Breast epithelium (tissue), 4 donors: ENCODE measurements around the gene AFF3. TPM values are rescaled to one million over a fixed set of nuclear protein-coding genes. Genes with fewer than 3 reads are reported as not detected.

Experiments
- DNase-seq, 2 donors: peaks; one replicate each; pipeline ENCODE4 v3.0.0-alpha.2; 2019; ENCODE audit warnings: low spot score in 2 of 2
- H3K27ac ChIP-seq, 2 donors: fragments of 200-600 bp; sonication (generic) in 1 of 2; one replicate each; pipeline ENCODE4 v1.5.1; 2016 to 2019; ENCODE audit warnings: mild to moderate bottlenecking in 1 of 2
- H3K27me3 ChIP-seq, 2 donors: fragments of 200-600 bp; sonication (generic) in 1 of 2; one replicate each; pipeline versions ENCODE4 v1.5.1 to v1.6.0; 2017 to 2019; ENCODE audit warnings: control low read depth in 1 of 2, mild to moderate bottlenecking in 1 of 2
- H3K36me3 ChIP-seq: fragments of 200-600 bp; one replicate; pipeline ENCODE4 v1.5.1; 2019
- H3K4me1 ChIP-seq, 2 donors: fragments of 200-600 bp; sonication (generic); one replicate each; pipeline ENCODE4 v1.5.1; 2016 to 2019; ENCODE audit warnings: control low read depth in 1 of 2
- H3K4me3 ChIP-seq, 3 donors: fragments of 200-600 bp; sonication (generic); 1 replicate in 2 of 3; 2 replicates in 1 of 3; pipeline ENCODE4 v1.5.1; 2016 to 2019; ENCODE audit warnings: mild to moderate bottlenecking in 3 of 3, moderate library complexity in 2 of 3
- H3K9me3 ChIP-seq, 2 donors: fragments of 200-600 bp; sonication (generic) in 1 of 2; one replicate each; pipeline ENCODE4 v1.5.1; 2016 to 2019; ENCODE audit warnings: control low read depth in 1 of 2
- CTCF ChIP-seq, 3 donors: fragments of 450-650 bp; IDR thresholded peaks; one replicate each; pipeline ENCODE4 v1.5.1; 2016 to 2017; ENCODE audit warnings: antibody characterized with exemption in 3 of 3, mild to moderate bottlenecking in 3 of 3, moderate library complexity in 3 of 3
- POLR2A ChIP-seq: fragments of 450-650 bp; IDR thresholded peaks from one replicate; pipeline ENCODE4 v1.6.1; 2016; ENCODE audit warnings: antibody characterized with exemption, mild to moderate bottlenecking, moderate library complexity
- POLR2AphosphoS5 ChIP-seq, 3 donors: sonication (generic); formaldehyde crosslinking; IDR thresholded peaks; one replicate each; pipeline ENCODE4 v1.6.1; 2017; ENCODE audit warnings: antibody characterized with exemption in 3 of 3
- intact Hi-C: fragments of 100-400 bp; cut with DNase I; formaldehyde crosslinking; loops from one replicate; pipeline ENCODE4 v1.15.1; 2023; ENCODE audit warnings: low total_unique reads
- total RNA-seq, 3 donors: library from RNA; depleted of rRNA; stranded (reverse); fragments of >200 nt; gene quantifications; one replicate each; pipeline ENCODE4 v1.1.0, GENCODE V29; 2016

Gene AFF3
- total RNA-seq, 3 donors from 2014 or later, result 8.2 to 116 (median 63.6) TPM

GRCh38 chr2:99695130-99695943, 447.1 kb downstream of the AFF3 start:
- intact Hi-C loops, result no loop called here
- Histone ChIP-seq H3K4me3 (no peak overlapping the region), H3K27ac (no peak overlapping the region), H3K4me1 (no peaks in the 10 kb centered on the region), H3K27me3 (no peaks in the 10 kb centered on the region), H3K36me3 (no peaks in the 10 kb centered on the region), H3K9me3 (no peaks in the 10 kb centered on the region)
- DNase-seq, result no peak
- no peak for TF ChIP-seq CTCF (IDR thresholded peaks at IDR 0.05)
- TF ChIP-seq POLR2A, result no peak
- TF ChIP-seq POLR2AphosphoS5 (IDR thresholded peaks at IDR 0.05), result no peak

DNA sequence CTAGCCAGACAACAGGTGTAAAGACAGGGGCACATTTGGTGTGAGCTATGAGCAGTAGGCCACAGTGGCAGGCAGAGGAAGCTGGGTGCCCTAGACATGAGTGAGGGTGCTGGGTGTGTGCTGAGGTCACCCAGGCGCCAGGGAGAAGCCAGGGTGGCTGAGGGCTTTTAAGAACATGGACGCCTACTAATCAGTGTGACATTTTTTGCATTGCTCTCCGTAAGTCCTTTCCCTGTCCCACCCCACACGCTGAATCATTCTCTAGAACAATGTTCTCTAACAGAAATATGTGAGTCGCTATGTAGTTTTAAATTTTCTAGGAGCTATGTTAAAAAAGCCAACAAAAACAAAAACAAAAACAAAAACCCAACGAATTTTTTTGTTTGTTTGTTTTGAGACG, 448.1 kb downstream of the AFF3 start:
- no peaks in the 10 kb centered on the region for H3K4me1 ChIP-seq
- no peaks in the 10 kb centered on the region for H3K9me3 ChIP-seq

GRCh38 chr2:99692785-99693184, 449.6 kb downstream of the AFF3 start:
- no peak overlapping the region for H3K27ac ChIP-seq
- intact Hi-C loops, result no loop called here

More for the DNA sequence above, 448.1 kb downstream of the AFF3 start:
- Histone ChIP-seq H3K27ac (no peak overlapping the region), H3K4me3 (no peak overlapping the region), H3K36me3 (no peaks in the 10 kb centered on the region), H3K27me3 (no peaks in the 10 kb centered on the region)
- intact Hi-C loops, result no loop called here
- DNase-seq, result no peak
- TF ChIP-seq POLR2AphosphoS5 (IDR thresholded peaks at IDR 0.05) (no peak), CTCF (IDR thresholded peaks at IDR 0.05) (no peak), POLR2A (no peak)

GRCh38 chr2:99691926-99692325, 450.5 kb downstream of the AFF3 start:
- intact Hi-C loops, result no loop called here
- Histone ChIP-seq H3K27me3 (no peaks in the 10 kb centered on the region), H3K4me1 (no peaks in the 10 kb centered on the region), H3K4me3 (no peak overlapping the region), H3K9me3 (no peaks in the 10 kb centered on the region), H3K27ac (no peak overlapping the region), H3K36me3 (no peaks in the 10 kb centered on the region)
- DNase-seq, result no peak
- no peak for TF ChIP-seq POLR2AphosphoS5 (IDR thresholded peaks at IDR 0.05)
- TF ChIP-seq POLR2A, result no peak
- TF ChIP-seq CTCF (IDR thresholded peaks at IDR 0.05), result no peak

More at GRCh38 chr2:99692785-99693184, 449.6 kb downstream of the AFF3 start:
- no peak overlapping the region for H3K4me3 ChIP-seq
- H3K27me3 ChIP-seq, result no peaks in the 10 kb centered on the region
- no peaks in the 10 kb centered on the region for H3K4me1 ChIP-seq
- no peaks in the 10 kb centered on the region for H3K36me3 ChIP-seq
- TF ChIP-seq CTCF (IDR thresholded peaks at IDR 0.05) (no peak), POLR2AphosphoS5 (IDR thresholded peaks at IDR 0.05) (no peak), POLR2A (no peak)
- no peaks in the 10 kb centered on the region for H3K9me3 ChIP-seq
- no peak for DNase-seq

DNA sequence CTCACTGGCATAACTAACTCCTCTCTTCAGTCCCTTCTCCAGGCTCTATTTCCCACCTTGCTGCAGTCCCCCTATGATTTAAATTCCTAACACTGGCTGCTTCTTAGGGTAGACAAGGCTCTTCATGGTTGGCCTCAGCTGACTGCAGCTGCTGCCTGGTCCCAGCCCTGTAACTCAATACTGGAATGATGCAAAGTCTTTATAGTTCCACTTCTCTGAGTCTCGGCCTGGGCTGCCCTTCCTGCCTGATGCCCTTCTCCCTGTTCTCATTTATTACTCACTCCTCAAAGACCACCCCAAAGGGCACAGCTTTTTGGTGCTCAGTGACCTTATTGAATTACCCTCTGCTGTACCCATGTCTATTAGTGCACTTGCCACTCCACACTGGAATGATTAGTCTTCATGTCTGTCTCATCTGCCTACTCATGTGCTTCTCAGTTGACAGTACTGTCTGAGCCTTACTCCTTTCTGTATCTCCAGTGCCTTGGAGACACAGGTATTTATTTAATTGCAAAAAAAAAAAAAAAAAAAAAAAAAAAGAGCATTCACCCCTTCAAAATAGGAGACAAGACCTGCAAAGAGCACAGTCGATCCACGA, 453.1 kb downstream of the AFF3 start:
- no peak overlapping the region for H3K4me3 ChIP-seq
- H3K36me3 ChIP-seq, result no peaks in the 10 kb centered on the region
- TF ChIP-seq POLR2A (no peak), POLR2AphosphoS5 (IDR thresholded peaks at IDR 0.05) (no peak), CTCF (IDR thresholded peaks at IDR 0.05) (no peak)
- H3K9me3 ChIP-seq, result no peaks in the 10 kb centered on the region
- no peak overlapping the region for H3K27ac ChIP-seq
- no peaks in the 10 kb centered on the region for H3K4me1 ChIP-seq
- H3K27me3 ChIP-seq, result no peaks in the 10 kb centered on the region
- DNase-seq, result no peak
- intact Hi-C loops, result no loop called here
